Vagina (tissue), 2 donors: Measurements from ENCODE around the gene GSX2.

Experiments used
- POLR2A ChIP-seq, 2 donors: fragments of 450-650 bp; IDR thresholded peaks; one replicate each; pipeline ENCODE4 v1.6.1; 2017; ENCODE audit warnings: antibody characterized with exemption in 2 of 2, mild to moderate bottlenecking in 2 of 2, moderate library complexity in 2 of 2
- POLR2AphosphoS5 ChIP-seq, 2 donors: sonication (generic); formaldehyde crosslinking; IDR thresholded peaks; one replicate each; pipeline ENCODE4 v1.9.0; 2017; ENCODE audit warnings: antibody characterized with exemption in 2 of 2, mild to moderate bottlenecking in 2 of 2, low read depth in 1 of 2; ENCODE audit not compliant: insufficient read depth in 1 of 2
- TF ChIP-seq, protein P1 (sequence below), 3 experiments: fragments of 450-650 bp in 2 of 3; fragments of 200-600 bp in 1 of 3; sonication (generic) in 1 of 3; IDR thresholded peaks; one replicate each; pipeline ENCODE4 v1.5.1; 2017 to 2019; ENCODE audit warnings: antibody characterized with exemption in 3 of 3, mild to moderate bottlenecking in 2 of 3, moderate library complexity in 2 of 3

DNA sequence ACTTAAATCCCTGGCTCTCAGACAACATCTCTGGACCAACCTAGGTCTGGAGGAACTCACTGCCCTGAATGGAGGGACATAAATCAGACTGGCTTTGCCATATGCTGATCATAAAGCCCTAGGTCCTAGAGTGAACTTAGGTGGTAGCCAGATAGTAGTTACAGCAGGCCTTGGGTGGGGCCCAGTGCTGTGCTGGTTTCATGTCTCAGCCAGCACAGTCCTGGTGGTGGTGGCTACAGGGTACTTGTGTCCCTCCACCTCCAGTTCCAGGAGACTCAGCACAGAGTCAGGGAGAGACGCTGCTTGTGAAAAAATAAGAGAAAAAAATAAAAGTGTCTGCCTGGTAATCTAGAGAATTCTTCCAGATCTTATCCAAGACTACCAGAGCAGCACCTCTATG, 40.3 kb downstream of the GSX2 start:
- TF ChIP-seq POLR2A (IDR thresholded peaks at IDR 0.05), result no peak
- TF ChIP-seq, protein P1, sequence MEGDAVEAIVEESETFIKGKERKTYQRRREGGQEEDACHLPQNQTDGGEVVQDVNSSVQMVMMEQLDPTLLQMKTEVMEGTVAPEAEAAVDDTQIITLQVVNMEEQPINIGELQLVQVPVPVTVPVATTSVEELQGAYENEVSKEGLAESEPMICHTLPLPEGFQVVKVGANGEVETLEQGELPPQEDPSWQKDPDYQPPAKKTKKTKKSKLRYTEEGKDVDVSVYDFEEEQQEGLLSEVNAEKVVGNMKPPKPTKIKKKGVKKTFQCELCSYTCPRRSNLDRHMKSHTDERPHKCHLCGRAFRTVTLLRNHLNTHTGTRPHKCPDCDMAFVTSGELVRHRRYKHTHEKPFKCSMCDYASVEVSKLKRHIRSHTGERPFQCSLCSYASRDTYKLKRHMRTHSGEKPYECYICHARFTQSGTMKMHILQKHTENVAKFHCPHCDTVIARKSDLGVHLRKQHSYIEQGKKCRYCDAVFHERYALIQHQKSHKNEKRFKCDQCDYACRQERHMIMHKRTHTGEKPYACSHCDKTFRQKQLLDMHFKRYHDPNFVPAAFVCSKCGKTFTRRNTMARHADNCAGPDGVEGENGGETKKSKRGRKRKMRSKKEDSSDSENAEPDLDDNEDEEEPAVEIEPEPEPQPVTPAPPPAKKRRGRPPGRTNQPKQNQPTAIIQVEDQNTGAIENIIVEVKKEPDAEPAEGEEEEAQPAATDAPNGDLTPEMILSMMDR (IDR thresholded peaks at IDR 0.05), result no peak
- TF ChIP-seq POLR2AphosphoS5 (IDR thresholded peaks at IDR 0.05; ENCODE audit: insufficient read depth in 1 of 2, low read depth in 1 of 2), result no peak
